GM12872 (cell line): ENCODE results near the gene FGFR4.

Experiments
- TF ChIP-seq, protein P1 (sequence below): IDR thresholded peaks from 3 replicates; pipeline ENCODE4 v1.5.1; 2011; ENCODE audit warnings: low read depth, mild to moderate bottlenecking, low read length, moderate library complexity; ENCODE audit not compliant: insufficient read depth

FGFR4 gene

DNA sequence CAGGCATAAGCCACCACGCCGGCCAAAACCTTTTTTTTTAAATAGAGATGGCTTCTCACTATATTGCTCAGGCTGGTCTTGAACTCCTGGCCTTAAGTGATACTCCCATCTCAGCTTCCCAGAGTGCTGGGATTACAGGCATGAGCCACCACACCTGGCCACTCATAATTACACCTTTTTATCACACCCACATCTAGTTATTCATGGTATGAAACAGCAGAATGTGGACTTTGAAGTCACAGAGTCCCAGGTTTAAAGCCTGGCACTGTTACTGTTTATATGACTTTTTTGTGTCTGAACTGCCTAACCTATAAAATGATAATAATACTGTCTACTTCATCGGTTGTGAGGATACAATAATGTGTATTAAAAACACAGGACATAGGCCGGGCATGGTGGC, 41.1 kb upstream of the FGFR4 start:
- TF ChIP-seq, protein P1, sequence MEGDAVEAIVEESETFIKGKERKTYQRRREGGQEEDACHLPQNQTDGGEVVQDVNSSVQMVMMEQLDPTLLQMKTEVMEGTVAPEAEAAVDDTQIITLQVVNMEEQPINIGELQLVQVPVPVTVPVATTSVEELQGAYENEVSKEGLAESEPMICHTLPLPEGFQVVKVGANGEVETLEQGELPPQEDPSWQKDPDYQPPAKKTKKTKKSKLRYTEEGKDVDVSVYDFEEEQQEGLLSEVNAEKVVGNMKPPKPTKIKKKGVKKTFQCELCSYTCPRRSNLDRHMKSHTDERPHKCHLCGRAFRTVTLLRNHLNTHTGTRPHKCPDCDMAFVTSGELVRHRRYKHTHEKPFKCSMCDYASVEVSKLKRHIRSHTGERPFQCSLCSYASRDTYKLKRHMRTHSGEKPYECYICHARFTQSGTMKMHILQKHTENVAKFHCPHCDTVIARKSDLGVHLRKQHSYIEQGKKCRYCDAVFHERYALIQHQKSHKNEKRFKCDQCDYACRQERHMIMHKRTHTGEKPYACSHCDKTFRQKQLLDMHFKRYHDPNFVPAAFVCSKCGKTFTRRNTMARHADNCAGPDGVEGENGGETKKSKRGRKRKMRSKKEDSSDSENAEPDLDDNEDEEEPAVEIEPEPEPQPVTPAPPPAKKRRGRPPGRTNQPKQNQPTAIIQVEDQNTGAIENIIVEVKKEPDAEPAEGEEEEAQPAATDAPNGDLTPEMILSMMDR = no peak

DNA sequence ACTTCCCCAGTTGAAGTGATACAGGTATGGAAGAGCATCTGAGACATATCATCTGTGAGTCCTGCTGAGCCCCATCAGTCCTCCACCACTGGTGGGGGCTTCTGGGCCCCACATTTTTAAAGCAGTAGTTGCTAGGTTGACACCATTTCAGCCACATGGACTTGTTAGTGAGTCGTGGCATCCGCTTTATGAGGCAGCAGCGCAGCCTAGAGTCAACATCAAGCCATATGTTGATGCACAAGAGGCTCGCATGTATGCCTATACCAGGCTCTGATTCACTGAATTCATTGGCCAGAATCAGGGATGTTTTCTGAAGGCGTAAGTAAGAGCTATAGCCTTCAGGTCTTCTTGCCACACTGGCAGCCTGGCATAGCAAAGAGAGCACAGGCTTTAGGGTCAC, 37.4 kb upstream of the FGFR4 start:
- TF ChIP-seq, protein P1 = no peak

DNA sequence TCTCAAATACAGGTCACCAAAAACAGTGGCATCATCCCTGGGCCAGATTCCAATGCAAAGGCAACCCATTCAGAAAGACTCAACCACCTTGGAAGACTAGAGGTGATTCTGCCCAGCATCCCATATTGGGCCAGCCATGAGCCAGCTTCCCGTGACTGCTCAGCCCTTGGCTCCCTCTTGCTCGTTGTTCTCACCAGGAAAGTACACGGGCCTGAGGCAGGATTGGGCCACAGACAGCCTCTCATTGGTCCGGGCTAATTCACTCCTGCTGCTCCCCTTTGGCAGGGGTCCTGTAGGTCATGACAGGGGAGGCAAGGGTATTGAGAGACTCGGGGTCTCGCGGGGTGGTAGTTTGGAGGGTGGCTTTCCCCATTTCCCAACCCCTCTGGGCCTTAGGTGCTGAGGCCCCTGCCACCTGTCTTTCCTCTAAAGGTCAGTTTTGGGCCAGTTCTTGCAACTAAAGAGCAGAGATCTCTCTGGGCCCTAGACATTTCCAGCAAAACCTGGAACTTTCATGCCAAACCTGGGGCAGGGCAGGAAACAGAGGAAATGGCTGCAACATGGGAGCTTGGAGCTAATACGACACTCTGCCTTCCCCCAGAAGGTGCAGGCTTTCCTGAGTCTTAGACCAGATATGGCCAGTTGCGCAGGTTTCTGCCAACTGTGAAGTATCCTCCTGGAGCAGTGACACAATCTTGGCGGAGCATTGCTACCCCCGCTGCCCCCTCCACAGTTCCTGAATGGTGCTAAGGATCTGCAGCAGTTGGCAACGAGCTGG, 22.0 kb upstream of the FGFR4 start:
- TF ChIP-seq, protein P1 = no peak

DNA sequence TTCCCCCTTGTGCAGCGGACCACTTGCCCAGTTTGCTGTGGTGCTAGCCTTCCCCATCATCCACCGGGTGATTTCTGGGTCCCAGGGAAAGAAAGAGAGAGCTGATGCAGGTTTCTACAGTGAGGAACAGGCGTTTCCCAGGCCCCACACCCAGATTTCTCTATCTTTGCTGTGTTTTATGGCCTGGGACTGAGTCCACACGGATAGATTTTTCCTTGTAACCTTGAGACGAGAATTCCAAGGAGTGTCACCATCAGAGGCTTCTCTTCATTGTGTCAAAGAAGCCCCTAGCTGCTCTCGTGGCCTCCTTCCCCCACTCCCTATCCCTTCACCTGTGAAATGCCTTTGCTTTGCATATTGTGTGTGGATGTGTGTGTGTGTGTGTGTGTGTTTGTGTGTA, 21.2 kb upstream of the FGFR4 start:
- TF ChIP-seq, protein P1 = no peak

DNA sequence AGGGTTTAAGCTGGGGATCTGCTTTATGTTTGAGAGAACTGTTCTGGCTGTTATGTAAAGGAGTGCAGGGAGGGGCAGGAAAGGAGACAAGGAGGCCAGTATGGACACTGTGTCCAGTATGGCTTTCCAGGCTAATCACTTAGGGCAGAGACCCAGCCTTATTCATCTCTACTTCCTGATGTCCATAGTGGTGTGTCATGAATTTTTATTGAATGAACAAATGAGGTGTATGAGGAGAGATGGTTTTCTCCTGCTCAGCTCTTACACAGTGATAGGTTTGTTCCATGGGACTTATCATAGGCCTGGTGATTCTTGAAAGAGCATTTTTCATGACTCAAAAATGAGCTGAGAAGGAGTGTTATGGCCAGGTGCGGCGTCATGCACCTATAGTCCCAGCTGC, 20.5 kb upstream of the FGFR4 start:
- TF ChIP-seq, protein P1 = no peak

DNA sequence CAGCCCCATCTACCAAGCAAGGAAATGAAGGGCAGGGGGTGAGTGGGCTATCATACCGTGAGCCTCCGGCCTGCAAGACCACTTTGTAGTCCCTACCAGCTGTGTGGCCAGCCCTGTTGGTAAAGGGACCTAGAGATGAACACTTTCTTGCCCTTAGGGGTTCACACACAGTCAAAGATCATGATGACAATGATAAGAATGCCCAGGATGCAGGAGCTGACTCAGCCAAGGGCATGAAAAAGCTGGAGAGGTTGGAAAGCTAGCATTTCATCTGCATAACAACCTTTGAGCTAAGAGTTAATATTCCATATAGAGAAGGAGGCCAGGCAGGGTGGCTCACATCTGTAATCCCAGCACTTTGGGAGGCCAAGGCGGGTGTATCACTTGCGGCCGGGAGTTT, 19.2 kb upstream of the FGFR4 start:
- TF ChIP-seq, protein P1 = no peak

DNA sequence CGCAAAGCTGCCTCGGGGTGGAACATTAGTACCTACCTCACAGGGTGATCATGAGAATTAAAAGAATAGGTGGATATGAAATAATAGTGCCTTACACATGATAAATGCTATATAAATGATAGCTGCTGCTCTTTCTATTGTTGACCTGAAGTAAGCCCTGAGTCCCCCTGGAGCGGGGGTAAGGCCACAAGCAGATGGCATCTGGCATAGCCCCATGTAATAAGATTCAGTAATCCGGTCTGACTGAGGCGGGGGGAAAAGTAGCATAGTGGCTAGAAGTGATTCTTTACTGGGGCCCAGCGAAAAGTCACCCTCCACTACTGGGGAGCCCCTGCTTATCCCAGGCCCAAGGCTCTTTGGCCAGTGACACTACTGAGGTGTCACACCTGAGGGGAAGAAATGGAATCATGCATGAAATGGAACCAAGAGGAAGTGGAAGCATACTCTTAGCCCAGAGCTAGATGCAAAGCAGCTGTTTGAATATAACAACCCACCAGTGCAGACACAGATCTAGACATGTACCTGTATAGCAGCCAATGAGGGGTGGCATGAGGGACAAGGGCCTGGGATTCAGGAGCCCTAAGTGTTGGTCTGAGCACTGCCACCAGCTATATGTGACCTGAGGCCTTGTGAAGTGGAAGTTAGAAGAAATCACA, 16.1 kb upstream of the FGFR4 start:
- TF ChIP-seq, protein P1 = no peak
